ENCODE data around the gene LTC4S. TPM values are rescaled to one million over a fixed set of nuclear protein-coding genes. Genes with fewer than 3 reads are reported as not detected.

The LTC4S gene
- total RNA-seq, 4 donors from 2014 or later: 4.1 to 22.9 (median 13.6) TPM; not detected in 1

DNA sequence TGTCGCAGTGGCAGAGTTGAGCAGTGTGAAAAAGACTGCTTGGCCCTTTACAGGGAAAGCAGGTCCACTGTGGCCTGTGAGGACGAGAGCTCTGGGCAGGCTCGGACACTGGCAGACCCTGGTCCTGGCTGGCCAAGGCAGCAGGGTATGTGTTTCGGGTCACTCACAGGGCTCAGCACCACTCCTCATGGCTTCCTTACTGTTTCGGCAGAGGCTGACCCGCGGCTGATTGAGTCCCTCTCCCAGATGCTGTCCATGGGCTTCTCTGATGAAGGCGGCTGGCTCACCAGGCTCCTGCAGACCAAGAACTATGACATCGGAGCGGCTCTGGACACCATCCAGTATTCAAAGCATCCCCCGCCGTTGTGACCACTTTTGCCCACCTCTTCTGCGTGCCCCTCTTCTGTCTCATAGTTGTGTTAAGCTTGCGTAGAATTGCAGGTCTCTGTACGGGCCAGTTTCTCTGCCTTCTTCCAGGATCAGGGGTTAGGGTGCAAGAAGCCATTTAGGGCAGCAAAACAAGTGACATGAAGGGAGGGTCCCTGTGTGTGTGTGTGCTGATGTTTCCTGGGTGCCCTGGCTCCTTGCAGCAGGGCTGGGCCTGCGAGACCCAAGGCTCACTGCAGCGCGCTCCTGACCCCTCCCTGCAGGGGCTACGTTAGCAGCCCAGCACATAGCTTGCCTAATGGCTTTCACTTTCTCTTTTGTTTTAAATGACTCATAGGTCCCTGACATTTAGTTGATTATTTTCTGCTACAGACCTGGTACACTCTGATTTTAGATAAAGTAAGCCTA is 42.6 kb downstream of the LTC4S start:
- Histone ChIP-seq H3K36me3 (no peaks in the 10 kb centered on the region), H3K27me3 (no peaks in the 10 kb centered on the region), H3K4me1 (no peaks in the 10 kb centered on the region), H3K4me3 (no peak overlapping the region), H3K27ac (no peak overlapping the region), H3K9me3 (no peaks in the 10 kb centered on the region)
- TF ChIP-seq, protein P1, sequence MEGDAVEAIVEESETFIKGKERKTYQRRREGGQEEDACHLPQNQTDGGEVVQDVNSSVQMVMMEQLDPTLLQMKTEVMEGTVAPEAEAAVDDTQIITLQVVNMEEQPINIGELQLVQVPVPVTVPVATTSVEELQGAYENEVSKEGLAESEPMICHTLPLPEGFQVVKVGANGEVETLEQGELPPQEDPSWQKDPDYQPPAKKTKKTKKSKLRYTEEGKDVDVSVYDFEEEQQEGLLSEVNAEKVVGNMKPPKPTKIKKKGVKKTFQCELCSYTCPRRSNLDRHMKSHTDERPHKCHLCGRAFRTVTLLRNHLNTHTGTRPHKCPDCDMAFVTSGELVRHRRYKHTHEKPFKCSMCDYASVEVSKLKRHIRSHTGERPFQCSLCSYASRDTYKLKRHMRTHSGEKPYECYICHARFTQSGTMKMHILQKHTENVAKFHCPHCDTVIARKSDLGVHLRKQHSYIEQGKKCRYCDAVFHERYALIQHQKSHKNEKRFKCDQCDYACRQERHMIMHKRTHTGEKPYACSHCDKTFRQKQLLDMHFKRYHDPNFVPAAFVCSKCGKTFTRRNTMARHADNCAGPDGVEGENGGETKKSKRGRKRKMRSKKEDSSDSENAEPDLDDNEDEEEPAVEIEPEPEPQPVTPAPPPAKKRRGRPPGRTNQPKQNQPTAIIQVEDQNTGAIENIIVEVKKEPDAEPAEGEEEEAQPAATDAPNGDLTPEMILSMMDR (IDR thresholded peaks at IDR 0.05): no peak
- no peak for TF ChIP-seq POLR2A (IDR thresholded peaks at IDR 0.05)
- intact Hi-C loops (cut with DNase I; ENCODE audit: low total_unique reads): no loop called here
- no peak for DNase-seq

- no peaks in the 10 kb centered on the region for H3K27me3 ChIP-seq
- H3K4me3 ChIP-seq: no peak overlapping the region
- intact Hi-C loops (cut with DNase I; ENCODE audit: low total_unique reads): no loop called here
- H3K9me3 ChIP-seq: no peaks in the 10 kb centered on the region
- DNase-seq: no peak
- H3K4me1 ChIP-seq: no peaks in the 10 kb centered on the region
- H3K36me3 ChIP-seq: no peaks in the 10 kb centered on the region
- no peak overlapping the region for H3K27ac ChIP-seq
- TF ChIP-seq, protein P1 (IDR thresholded peaks at IDR 0.05): no peak
- TF ChIP-seq POLR2A (IDR thresholded peaks at IDR 0.05): no peak
These were observed 43.6 kb downstream of the LTC4S start for GRCh38 chr5:179837076-179838011.

DNA sequence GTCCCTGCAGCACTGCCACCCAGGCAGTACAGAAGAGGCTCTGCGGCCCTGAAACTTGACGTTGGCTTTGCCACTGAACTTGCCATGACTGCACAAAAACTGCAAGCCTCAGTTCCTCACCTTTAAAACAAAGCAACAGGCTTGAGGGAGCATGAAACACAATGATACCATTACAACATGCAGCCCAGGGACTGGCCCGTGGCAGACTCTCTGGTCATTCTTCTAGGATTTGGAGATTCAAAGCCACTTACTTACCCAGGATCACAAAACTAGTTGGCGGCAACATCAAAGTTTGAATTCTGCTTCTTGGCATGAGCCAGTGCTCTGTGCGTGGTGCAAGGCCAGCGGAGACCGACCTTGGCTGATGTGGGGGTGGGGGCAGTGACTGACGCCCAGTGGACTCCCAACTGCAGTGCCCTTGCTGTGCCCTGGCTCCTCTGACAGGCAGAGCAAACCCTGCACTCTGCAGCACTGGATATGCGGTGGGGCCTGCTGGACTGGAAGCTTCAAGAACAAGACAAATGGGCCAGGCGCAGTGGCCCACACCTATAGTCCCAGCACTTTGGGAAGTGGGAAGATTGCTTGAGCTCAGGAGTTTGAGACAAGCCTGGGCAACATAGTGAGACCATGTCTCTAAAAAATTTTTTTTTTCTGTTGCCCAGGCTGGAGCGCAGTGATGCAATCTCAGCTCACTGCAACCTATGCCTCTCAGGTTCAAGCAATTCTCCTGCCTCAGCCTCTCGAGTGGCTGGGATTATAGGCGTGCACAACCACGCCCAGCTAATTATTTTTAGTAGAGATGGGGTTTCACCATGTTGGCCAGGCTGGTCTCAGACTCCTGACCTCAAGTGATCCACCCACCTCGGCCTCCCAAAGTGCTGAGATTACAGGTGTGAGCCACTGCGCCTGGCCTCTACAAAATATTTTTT is 45.8 kb downstream of the LTC4S start:
- Histone ChIP-seq H3K27ac (no peak overlapping the region), H3K9me3 (no peaks in the 10 kb centered on the region), H3K4me3 (no peak overlapping the region), H3K36me3 (no peaks in the 10 kb centered on the region), H3K27me3 (no peaks in the 10 kb centered on the region), H3K4me1 (no peaks in the 10 kb centered on the region)
- no peak for DNase-seq
- TF ChIP-seq, protein P1 (IDR thresholded peaks at IDR 0.05): no peak
- no peak for TF ChIP-seq POLR2A (IDR thresholded peaks at IDR 0.05)
- intact Hi-C loops (cut with DNase I; ENCODE audit: low total_unique reads): no loop called here

DNA sequence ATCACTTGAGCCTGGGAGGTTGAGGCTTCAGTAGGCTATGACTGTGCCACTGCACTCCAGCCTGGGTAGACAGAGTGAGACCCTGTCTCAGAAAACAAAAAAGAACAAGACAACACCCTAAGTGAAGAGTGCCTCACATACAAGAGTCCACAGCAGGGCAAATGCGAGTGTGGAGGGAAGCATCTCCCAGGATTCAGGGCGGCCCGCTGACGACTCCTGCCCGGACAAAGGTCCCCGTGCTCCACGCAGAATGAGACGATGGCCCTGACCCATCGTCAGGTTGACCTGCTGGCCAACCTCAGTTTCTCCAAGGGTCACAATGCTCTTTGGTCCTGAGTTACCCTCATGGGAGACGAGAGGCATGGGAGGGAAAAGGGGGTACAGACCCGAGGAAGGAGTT is 46.5 kb downstream of the LTC4S start:
- no peak for DNase-seq

More for the DNA sequence above, 46.5 kb downstream of the LTC4S start:
- no peak for TF ChIP-seq POLR2A (IDR thresholded peaks at IDR 0.05)
- TF ChIP-seq, protein P1 (IDR thresholded peaks at IDR 0.05): no peak
- H3K27ac ChIP-seq: no peak overlapping the region
- H3K9me3 ChIP-seq: peaks cover 0 to 2% of the 10 kb centered on the region in 2 donors
- intact Hi-C loops (cut with DNase I; ENCODE audit: low total_unique reads): no loop called here
- no peaks in the 10 kb centered on the region for H3K4me1 ChIP-seq
- no peak overlapping the region for H3K4me3 ChIP-seq
- no peaks in the 10 kb centered on the region for H3K27me3 ChIP-seq
- H3K36me3 ChIP-seq: no peaks in the 10 kb centered on the region

All from uterus (tissue), 4 donors.